GM12873 (cell line): Measurements from ENCODE around the gene GATA6.

ENCODE experiments used
- CTCF ChIP-seq: IDR thresholded peaks from 2 replicates; pipeline ENCODE4 v1.5.1; 2012; ENCODE audit warnings: low read depth, mild to moderate bottlenecking, moderate library complexity, low read length, control low read depth; ENCODE audit not compliant: insufficient read depth; ENCODE audit errors: missing control alignments

Gene GATA6

GRCh38 chr18:22213333-22213973 is 44.1 kb downstream of the GATA6 start:
- no peak for TF ChIP-seq CTCF

GRCh38 chr18:22214731-22215528 is 45.5 kb downstream of the GATA6 start:
- TF ChIP-seq CTCF: no peak

GRCh38 chr18:22218835-22219234 is 49.4 kb downstream of the GATA6 start:
- TF ChIP-seq CTCF: no peak

GRCh38 chr18:22219568-22220355 is 50.4 kb downstream of the GATA6 start:
- no peak for TF ChIP-seq CTCF

- no peak for TF ChIP-seq CTCF
Measured at GRCh38 chr18:22221350-22221749, 52.0 kb downstream of the GATA6 start.

- TF ChIP-seq CTCF: no peak
Measured at GRCh38 chr18:22223254-22223964, 54.0 kb downstream of the GATA6 start.

- no peak for TF ChIP-seq CTCF
Measured at GRCh38 chr18:22223965-22224322, 54.6 kb downstream of the GATA6 start.
